NCI-H1417 treated with DMSO at 0.1 percent for 48 hours (cell line): ENCODE data around the gene CBX5.
A peak's percentile ranks its signal among the peaks of the same experiment; 100 is the strongest.
"Not testable (repeated sequence)": the region's sequence is repeated elsewhere in the genome, so short reads cannot be mapped to it uniquely, and the experiment has no call there.

Experiments used
- DNase-seq: peaks from one replicate; lab custom pipeline; 2025; lab: John Stamatoyannopoulos, UW

The CBX5 gene

GRCh38 chr12:54279632-54280467 is at the start of gene CBX5:
CBX5 (minus strand) TSS chr12:54280122; CDS start chr12:54257650, 22,472 bp downstream.
- peak; percentile 100 for DNase-seq

GRCh38 chr12:54328595-54329337 is 48.8 kb upstream of the CBX5 start:
- no peak for DNase-seq

GRCh38 chr12:54325442-54326109 is 45.7 kb upstream of the CBX5 start:
- not testable (repeated sequence) for DNase-seq

- peak; percentile 99 for DNase-seq
Observed at GRCh38 chr12:54324617-54325441, 44.9 kb upstream of the CBX5 start, which contains the start of gene COPZ1. COPZ1 (plus strand) TSS chr12:54325131; CDS start chr12:54325164, 33 bp downstream.

- DNase-seq = no peak
Observed at GRCh38 chr12:54321363-54321762, 41.4 kb upstream of the CBX5 start.

GRCh38 chr12:54312309-54312708 is 32.4 kb upstream of the CBX5 start:
- DNase-seq = not testable (repeated sequence)

- no peak for DNase-seq
Observed at GRCh38 chr12:54311051-54311450, 31.1 kb upstream of the CBX5 start.

GRCh38 chr12:54306925-54307741 is 27.2 kb upstream of the CBX5 start:
- DNase-seq = no peak

- no peak for DNase-seq
Observed at GRCh38 chr12:54304187-54304810, 24.4 kb upstream of the CBX5 start.

- no peak for DNase-seq
Observed at GRCh38 chr12:54303640-54304039, 23.7 kb upstream of the CBX5 start.

- no peak for DNase-seq
Observed at GRCh38 chr12:54301428-54302048, 21.6 kb upstream of the CBX5 start.

- no peak for DNase-seq
Observed at GRCh38 chr12:54300732-54301427, 21.0 kb upstream of the CBX5 start, which contains the start of gene NFE2. NFE2 (minus strand) TSS chr12:54301015; CDS start chr12:54295248, 5,767 bp downstream.

- no peak for DNase-seq
Observed at GRCh38 chr12:54300225-54300731, 20.4 kb upstream of the CBX5 start.

- DNase-seq = no peak
Observed at GRCh38 chr12:54299515-54300224, 19.7 kb upstream of the CBX5 start.

- DNase-seq = no peak
Observed at GRCh38 chr12:54298904-54299303, 19.0 kb upstream of the CBX5 start.

- DNase-seq = no peak
Observed at GRCh38 chr12:54296393-54297099, 16.6 kb upstream of the CBX5 start.

- no peak for DNase-seq
Observed at GRCh38 chr12:54294953-54295566, 15.1 kb upstream of the CBX5 start.
